BLaER1 treated with 17β-estradiol and CSF1 and Interleukin-3, amounts not matched to agents 10 nM and 100 nM (cell line): ENCODE data around the gene GALNT9.

Experiments
- H3K27ac ChIP-seq, 11 experiments: shearing (Covaris generic); formaldehyde crosslinking; 2 replicates each; pipeline ENCODE4 v1.8.1; 2022
- H3K27me3 ChIP-seq, 11 experiments: shearing (Covaris generic); formaldehyde crosslinking; 2 replicates each; pipeline ENCODE4 v1.8.1; 2022
- H3K36me3 ChIP-seq, 11 experiments: shearing (Covaris generic); formaldehyde crosslinking; 2 replicates each; pipeline ENCODE4 v1.8.1; 2022
- H3K4me1 ChIP-seq, 10 experiments: shearing (Covaris generic); formaldehyde crosslinking; 2 replicates each; pipeline ENCODE4 v1.8.1; 2022
- H3K4me2 ChIP-seq, 11 experiments: shearing (Covaris generic); formaldehyde crosslinking; 2 replicates each; pipeline ENCODE4 v1.8.1; 2022
- H3K4me3 ChIP-seq, 10 experiments: shearing (Covaris generic); formaldehyde crosslinking; 2 replicates each; pipeline ENCODE4 v1.8.1; 2022
- H3K9ac ChIP-seq, 11 experiments: shearing (Covaris generic); formaldehyde crosslinking; 2 replicates each; pipeline ENCODE4 v1.8.1; 2022
- H3K9me3 ChIP-seq, 11 experiments: shearing (Covaris generic); formaldehyde crosslinking; replicated peaks in 1 of 11; 2 replicates each; pipeline ENCODE4 v1.8.1; 2022
- H4K20me1 ChIP-seq, 11 experiments: shearing (Covaris generic); formaldehyde crosslinking; 2 replicates each; pipeline ENCODE4 v1.8.1; 2022
- Cebpa-rat ChIP-seq, 11 experiments: shearing (Covaris generic); IDR thresholded peaks; 2 replicates each; pipeline ENCODE4 v1.8.1; 2022

Gene GALNT9

GRCh38 chr12:132344601-132345000, 15.2 kb upstream of the GALNT9 start:
- Histone ChIP-seq H3K36me3 (no peaks in the 10 kb centered on the region), H3K4me1 (peaks cover 31 to 47% (median 37%) of the 10 kb centered on the region in 10 experiments), H3K9me3 (peaks cover 0 to 18% (median 10%) of the 10 kb centered on the region in 11 experiments; a peak in 11 of 22 replicates), H3K27ac (no peak overlapping the region), H3K4me2 (peak overlapping the region in 9 of 11 experiments; percentile 65 to 84 (median 78); a peak in 17 of 22 replicates), H3K9ac (0 out of 22 replicates have a peak overlapping the region, but pooled peaks of 1 of the 11 experiments have one; percentile 5), H3K27me3 (peaks cover 0 to 22% (median 12%) of the 10 kb centered on the region in 11 experiments; a peak in 15 of 22 replicates), H3K4me3 (no peak overlapping the region), H4K20me1 (0 out of 22 replicates have a peak, but pooled peaks cover 0 to 8% (median 0%) of the 10 kb centered on the region in 11 experiments)
- no peak for TF ChIP-seq Cebpa-rat (IDR thresholded peaks at IDR 0.05)

DNA sequence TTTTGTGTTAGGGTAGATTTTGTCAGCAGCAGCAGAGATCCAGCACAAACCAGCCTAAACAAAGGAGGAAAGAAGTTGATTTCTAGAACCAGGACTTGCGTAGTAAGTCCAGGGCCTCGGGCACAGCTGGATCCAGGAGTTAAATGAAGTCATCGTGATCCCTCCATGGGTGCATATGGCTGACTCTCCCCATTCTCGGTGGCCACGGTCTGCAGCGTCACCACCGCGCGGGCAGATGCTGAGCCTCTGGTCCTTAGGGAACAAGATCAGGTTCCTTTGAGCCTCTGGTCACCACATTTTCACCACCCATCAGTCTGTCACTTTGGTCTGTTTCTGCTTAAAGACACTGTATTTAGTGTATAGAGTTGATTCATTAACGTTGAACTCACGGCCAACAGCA, 14.8 kb upstream of the GALNT9 start:
- Histone ChIP-seq H3K27me3 (peaks cover 0 to 22% (median 12%) of the 10 kb centered on the region in 11 experiments; a peak in 15 of 22 replicates), H3K4me2 (peak overlapping the region in 10 of 11 experiments; percentile 65 to 84 (median 76); a peak in 19 of 22 replicates), H3K36me3 (no peaks in the 10 kb centered on the region), H3K9ac (peak overlapping the region in 3 of 11 experiments; percentile 5 to 26 (median 9); a peak in 1 of 22 replicates), H3K4me3 (no peak overlapping the region), H3K9me3 (peaks cover 0 to 18% (median 10%) of the 10 kb centered on the region in 11 experiments; a peak in 11 of 22 replicates), H3K27ac (no peak overlapping the region), H3K4me1 (peaks cover 31 to 50% (median 37%) of the 10 kb centered on the region in 10 experiments), H4K20me1 (0 out of 22 replicates have a peak, but pooled peaks cover 0 to 8% (median 0%) of the 10 kb centered on the region in 11 experiments)
- no peak for TF ChIP-seq Cebpa-rat (IDR thresholded peaks at IDR 0.05)

DNA sequence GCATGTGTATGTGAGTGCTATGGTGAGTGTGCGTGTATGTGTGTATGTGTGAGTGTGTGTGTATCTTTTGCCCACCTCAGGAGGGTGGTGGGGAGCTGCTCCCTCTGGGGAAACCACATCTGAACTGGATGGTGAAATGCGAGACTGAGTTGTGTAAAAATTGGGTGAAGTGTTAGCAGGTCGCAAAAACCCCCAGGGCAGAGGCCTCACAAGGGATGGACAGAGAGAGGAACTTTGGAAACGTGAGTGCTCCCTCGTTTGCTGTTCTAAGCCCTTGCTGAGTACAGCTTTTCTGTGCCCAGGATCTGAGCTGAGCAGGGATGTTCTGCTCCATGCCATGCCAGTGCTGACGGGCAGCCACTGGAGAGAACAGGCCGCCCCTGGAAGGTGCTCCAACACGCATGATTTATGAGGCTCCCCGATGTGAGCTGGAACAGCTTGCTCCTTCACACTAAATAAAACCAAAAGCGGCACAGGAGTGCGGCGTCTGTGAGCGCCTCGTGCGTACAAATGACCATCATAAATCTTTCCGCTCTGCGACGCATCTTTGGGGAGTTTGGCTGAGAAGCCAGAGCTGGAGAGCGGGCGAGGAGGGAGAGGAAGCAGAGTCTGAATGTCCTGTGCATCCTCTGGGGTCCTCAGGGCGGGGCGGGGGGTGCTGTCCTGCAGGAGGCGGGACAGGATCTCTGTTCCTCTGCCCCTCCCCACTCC, 14.1 kb upstream of the GALNT9 start:
- no peaks in the 10 kb centered on the region for H3K36me3 ChIP-seq
- peaks cover 0 to 18% (median 10%) of the 10 kb centered on the region in 11 experiments; a peak in 11 of 22 replicates for H3K9me3 ChIP-seq
- H3K27me3 ChIP-seq = peaks cover 0 to 22% (median 12%) of the 10 kb centered on the region in 11 experiments; a peak in 15 of 22 replicates
- peak overlapping the region; percentile 42 to 84 (median 73) for H3K4me2 ChIP-seq
- H3K4me3 ChIP-seq = no peak overlapping the region
- H3K4me1 ChIP-seq = peaks cover 31 to 51% (median 37%) of the 10 kb centered on the region in 10 experiments
- H4K20me1 ChIP-seq = 0 out of 22 replicates have a peak, but pooled peaks cover 0 to 8% (median 0%) of the 10 kb centered on the region in 11 experiments
- TF ChIP-seq Cebpa-rat (IDR thresholded peaks at IDR 0.05) = 0 out of 22 replicates have a peak, but pooled peaks of 1 of the 11 experiments have one; percentile 20
- no peak overlapping the region; a peak in 1 of 22 replicates for H3K27ac ChIP-seq
- peak overlapping the region in 4 of 11 experiments; percentile 5 to 26 (median 17); a peak in 1 of 22 replicates for H3K9ac ChIP-seq

DNA sequence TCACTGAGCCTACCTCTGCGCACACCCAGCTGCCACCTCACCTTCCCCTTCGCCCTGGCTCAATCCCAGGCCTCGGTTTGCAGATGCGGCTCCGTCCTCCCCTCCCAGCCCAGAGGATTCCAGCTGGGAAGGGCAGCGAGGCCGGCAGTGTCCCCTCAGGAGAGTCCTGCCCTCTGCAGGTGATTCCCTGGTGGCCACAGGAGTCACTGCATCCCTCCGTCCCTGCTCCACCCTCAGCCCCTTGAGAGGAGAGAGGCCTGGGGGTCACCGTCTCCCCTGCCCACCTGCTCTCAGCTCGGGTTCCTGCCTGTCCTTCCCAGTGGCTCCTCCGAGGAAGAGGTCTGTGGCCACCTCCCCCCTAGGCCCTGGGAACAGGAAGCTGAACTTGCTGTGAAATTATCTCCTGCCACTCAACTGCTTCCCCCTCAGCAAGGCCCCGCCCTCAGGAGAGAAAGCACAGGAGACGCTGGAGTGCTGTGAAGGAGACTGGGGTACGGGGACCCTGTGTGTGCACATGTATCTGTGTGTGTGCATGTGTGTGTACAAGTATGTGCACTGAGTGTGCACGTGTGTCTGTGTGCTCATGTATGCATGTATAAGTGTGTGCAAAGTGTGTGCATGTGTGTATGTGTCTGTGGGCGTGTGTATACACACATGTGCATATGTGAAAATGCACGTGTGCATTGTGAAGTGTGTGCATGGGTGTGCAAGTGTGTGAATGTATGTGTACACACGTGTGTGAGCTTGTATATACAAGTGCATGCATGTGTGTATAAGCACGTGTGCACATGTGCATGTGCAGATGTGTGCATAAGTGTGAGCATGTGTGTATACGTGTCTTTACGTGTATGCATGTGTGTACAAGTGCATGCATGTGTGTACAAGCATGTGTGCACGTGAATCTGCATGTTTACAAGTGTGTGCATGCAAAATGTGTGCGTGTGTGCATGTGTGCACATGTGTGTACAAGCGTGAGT, 13.2 kb upstream of the GALNT9 start:
- no peak for TF ChIP-seq Cebpa-rat (IDR thresholded peaks at IDR 0.05)
- H3K4me2 ChIP-seq = peak overlapping the region; percentile 65 to 84 (median 78)
- H3K4me1 ChIP-seq = peaks cover 31 to 51% (median 37%) of the 10 kb centered on the region in 10 experiments
- H3K4me3 ChIP-seq = peak overlapping the region in 2 of 10 experiments; percentile 34; a peak in 2 of 20 replicates
- peaks cover 0 to 22% (median 12%) of the 10 kb centered on the region in 11 experiments; a peak in 15 of 22 replicates for H3K27me3 ChIP-seq
- H3K36me3 ChIP-seq = no peaks in the 10 kb centered on the region
- peaks cover 0 to 18% (median 10%) of the 10 kb centered on the region in 11 experiments; a peak in 11 of 22 replicates for H3K9me3 ChIP-seq
- H3K27ac ChIP-seq = peak overlapping the region in 1 of 11 experiments; percentile 10; a peak in 1 of 22 replicates
- 0 out of 22 replicates have a peak, but pooled peaks cover 0 to 8% (median 0%) of the 10 kb centered on the region in 11 experiments for H4K20me1 ChIP-seq
- H3K9ac ChIP-seq = peak overlapping the region in 1 of 11 experiments; percentile 31; a peak in 1 of 22 replicates

- Histone ChIP-seq H3K4me1 (peaks cover 31 to 61% (median 46%) of the 10 kb centered on the region in 10 experiments), H3K27ac (no peak overlapping the region), H3K36me3 (no peaks in the 10 kb centered on the region), H3K4me3 (no peak overlapping the region), H3K9ac (no peak overlapping the region), H3K9me3 (peaks cover 0 to 18% (median 10%) of the 10 kb centered on the region in 11 experiments; a peak in 11 of 22 replicates), H3K27me3 (peaks cover 0 to 22% (median 12%) of the 10 kb centered on the region in 11 experiments; a peak in 15 of 22 replicates), H3K4me2 (peak overlapping the region; percentile 65 to 84 (median 78)), H4K20me1 (0 out of 22 replicates have a peak, but pooled peaks cover 0 to 8% (median 0%) of the 10 kb centered on the region in 11 experiments)
- no peak for TF ChIP-seq Cebpa-rat (IDR thresholded peaks at IDR 0.05)
These were observed 12.1 kb upstream of the GALNT9 start for GRCh38 chr12:132341318-132342050.

DNA sequence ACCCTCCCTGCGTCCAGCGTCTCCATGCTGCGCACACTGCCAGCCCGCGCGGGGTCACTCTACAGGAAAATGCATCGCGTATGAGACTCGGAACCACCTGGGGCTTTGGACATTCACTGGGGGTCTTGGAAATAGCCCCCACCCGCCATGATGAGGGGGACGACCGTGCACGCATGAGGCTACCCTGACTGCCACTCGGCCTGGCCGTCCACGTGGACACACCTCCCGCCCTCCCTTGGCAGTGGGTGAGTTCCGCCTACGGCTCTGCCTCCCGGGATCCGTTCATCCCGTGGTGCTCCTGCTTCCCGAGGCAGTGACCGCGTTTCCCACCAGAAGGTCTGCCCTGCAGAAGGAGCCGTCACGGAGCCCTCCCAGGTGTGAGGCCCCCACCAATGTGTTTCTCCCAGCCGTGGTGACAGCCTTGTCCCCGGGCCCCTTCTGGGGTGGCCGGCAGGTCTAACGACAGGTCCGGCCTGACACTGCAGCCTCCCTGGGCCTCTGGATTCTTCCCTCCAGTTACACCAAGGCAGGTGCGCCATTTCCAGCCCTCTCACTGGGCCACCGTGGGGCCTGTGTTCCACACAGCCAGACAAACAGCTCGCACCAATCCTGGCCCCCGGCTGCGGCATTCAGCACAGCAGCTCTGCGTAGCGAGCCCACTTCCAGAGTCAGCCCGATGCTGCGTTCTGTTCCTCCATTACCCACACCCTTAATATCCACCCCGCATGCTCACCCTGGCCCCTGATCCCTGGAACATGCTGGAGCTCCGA, 11.1 kb upstream of the GALNT9 start:
- H3K27me3 ChIP-seq = peaks cover 0 to 22% (median 12%) of the 10 kb centered on the region in 11 experiments; a peak in 15 of 22 replicates
- TF ChIP-seq Cebpa-rat (IDR thresholded peaks at IDR 0.05) = no peak
- H3K9ac ChIP-seq = no peak overlapping the region
- peaks cover 0 to 18% (median 10%) of the 10 kb centered on the region in 11 experiments; a peak in 11 of 22 replicates for H3K9me3 ChIP-seq
- H3K36me3 ChIP-seq = no peaks in the 10 kb centered on the region
- peak overlapping the region in 1 of 11 experiments; percentile 15; a peak in 1 of 22 replicates for H3K4me2 ChIP-seq
- 0 out of 22 replicates have a peak, but pooled peaks cover 0 to 8% (median 0%) of the 10 kb centered on the region in 11 experiments for H4K20me1 ChIP-seq
- H3K27ac ChIP-seq = no peak overlapping the region
- no peak overlapping the region for H3K4me3 ChIP-seq
- H3K4me1 ChIP-seq = peaks cover 31 to 57% (median 46%) of the 10 kb centered on the region in 10 experiments

GRCh38 chr12:132339856-132340255, 10.5 kb upstream of the GALNT9 start:
- Histone ChIP-seq H3K27me3 (peaks cover 0 to 22% (median 12%) of the 10 kb centered on the region in 11 experiments; a peak in 15 of 22 replicates), H3K9ac (no peak overlapping the region), H3K9me3 (peaks cover 0 to 18% (median 10%) of the 10 kb centered on the region in 11 experiments; a peak in 11 of 22 replicates), H3K27ac (no peak overlapping the region), H3K4me3 (no peak overlapping the region), H3K36me3 (no peaks in the 10 kb centered on the region), H3K4me1 (peaks cover 31 to 51% (median 46%) of the 10 kb centered on the region in 10 experiments), H4K20me1 (0 out of 22 replicates have a peak, but pooled peaks cover 0 to 8% (median 0%) of the 10 kb centered on the region in 11 experiments), H3K4me2 (no peak overlapping the region)
- TF ChIP-seq Cebpa-rat (IDR thresholded peaks at IDR 0.05) = no peak
